Stimulated activated CD8-positive, alpha-beta memory T cell treated with anti-CD3 and anti-CD28 coated beads, Interleukin-2, amount 100 ng/mL, for 48 hours (primary cell): ENCODE measurements around the gene TGIF1.
"Not testable (repeated sequence)": the region's sequence is repeated elsewhere in the genome, so short reads cannot be mapped to it uniquely, and the experiment has no call there.

Experiments used
- DNase-seq, 2 donors: peaks; one replicate each; pipeline ENCODE4 v3.0.0-alpha.2; 2020; ENCODE audit warnings: low read depth in 2 of 2

The TGIF1 gene

DNA sequence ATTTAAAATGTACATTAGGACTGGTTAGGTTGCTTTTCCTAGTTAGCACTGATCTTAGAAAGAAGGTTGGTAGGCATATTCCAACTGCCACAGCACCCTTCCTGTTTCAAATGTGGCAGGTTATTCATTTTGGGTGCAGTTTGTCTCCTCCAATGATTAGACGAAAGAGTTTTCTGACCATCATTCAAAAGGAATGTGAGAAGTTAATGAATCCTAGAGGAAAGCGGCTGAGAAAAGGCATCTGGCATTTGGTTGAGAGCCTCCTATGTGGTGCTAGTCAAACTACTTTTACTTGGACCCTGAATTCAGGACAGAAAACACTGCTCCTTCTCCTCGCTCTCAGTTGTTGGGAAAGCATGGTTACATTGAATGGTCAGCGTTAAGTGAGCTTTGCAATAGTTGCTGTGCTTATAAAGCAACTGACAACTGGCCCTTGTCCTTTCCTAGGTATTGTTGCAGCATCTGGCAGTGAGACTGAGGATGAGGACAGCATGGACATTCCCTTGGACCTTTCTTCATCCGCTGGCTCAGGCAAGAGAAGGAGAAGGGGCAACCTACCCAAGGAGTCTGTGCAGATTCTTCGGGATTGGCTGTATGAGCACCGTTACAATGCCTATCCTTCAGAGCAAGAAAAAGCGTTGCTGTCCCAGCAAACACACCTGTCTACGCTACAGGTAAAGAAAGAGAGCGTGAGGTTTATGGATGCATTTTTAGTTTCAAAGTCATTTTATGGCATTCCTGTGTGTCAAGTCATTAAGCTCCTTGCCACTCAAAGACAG lies 6.1 kb downstream of the TGIF1 start:
- DNase-seq, result no peak

DNA sequence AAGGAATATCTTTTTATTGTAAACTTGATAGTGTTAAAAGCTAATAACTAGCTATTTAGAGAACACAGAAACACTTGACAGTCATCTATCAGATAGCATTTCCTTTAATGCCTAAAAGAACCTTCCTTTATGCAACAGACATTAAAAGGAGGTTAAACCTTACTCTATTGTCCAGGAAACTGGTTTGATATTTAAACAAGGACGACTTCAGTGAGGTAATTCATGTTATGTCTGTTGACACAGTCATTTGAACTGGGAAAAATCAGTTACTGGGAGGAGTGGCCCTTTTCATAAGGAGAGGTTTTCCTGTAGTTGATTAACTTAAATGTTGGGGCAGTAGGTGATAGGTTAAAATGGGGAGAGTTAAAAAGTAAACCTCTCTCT lies 6.7 kb downstream of the TGIF1 start:
- DNase-seq, result no peak

DNA sequence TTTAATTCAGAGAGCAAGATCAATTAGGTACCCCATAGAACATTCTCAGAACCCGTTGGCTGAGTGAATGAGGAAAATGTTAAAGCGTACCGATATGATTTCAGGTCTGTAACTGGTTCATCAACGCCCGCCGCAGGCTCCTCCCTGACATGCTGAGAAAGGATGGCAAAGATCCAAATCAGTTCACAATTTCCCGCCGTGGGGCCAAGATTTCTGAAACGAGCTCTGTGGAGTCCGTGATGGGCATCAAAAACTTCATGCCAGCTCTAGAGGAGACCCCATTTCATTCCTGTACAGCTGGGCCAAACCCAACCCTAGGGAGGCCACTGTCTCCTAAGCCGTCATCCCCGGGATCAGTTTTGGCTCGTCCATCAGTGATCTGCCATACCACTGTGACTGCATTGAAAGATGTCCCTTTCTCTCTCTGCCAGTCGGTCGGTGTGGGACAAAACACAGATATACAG lies 7.3 kb downstream of the TGIF1 start:
- no peak for DNase-seq

DNA sequence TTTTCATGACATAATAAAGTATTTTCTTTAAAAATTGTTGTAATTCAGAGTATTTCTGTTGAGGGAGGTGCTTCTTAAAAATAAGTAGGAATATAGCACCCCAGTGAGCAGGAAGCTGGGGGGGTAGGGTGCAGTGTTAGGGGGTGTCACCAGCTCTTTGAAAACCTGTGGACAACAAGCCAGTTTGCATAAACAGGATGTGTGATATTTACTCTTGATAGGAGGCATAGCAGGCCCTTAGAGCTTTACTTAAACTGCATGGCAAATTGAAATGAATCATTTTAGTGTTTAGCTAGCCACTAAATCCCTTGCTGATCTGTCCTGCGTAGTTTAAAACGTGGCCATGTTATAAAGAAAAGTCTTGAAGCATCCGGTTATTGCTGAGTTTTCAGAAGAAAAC lies 8.4 kb downstream of the TGIF1 start:
- no peak for DNase-seq

DNA sequence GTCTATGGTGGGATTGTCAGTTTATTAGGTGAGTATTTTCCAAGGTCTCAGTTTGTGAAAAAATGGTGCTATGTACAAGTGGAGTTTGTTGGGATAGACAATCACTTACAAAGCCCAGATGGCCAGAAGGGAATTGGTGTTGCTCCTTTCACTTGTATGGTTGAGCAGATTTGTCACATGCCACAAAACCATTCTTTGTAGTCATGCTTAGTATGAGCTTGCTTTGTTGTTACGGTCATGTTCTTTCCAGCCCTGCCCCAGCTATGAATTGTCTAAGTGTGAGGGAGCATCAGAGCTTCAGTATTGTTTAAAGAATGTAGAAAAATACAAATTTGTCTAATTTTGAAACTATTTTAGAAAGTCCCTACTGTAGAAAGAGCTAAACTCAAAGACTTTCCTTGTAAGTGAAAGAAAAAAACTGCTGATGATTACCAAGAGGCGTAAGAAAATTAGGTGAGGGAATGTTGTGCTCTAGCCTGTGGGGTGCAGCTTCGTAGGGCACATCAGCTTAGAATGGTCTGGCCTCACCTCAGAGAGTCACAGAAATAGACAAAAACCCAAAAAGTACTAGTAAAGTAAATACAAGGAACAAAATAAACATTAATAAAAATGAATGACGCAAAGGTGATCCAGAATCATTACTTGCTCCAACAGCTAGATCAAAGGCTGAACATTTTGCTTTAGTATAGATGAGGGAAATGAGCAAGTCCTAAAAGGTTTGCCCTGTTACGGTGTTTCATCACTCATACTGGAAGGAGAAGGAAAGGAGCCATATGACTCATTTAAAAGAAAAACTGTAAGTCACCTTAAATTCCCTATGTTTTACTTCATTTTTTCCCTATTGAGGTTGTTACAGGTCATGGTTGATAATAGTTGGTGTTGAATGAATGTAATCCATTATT lies 9.2 kb downstream of the TGIF1 start:
- no peak for DNase-seq

DNA sequence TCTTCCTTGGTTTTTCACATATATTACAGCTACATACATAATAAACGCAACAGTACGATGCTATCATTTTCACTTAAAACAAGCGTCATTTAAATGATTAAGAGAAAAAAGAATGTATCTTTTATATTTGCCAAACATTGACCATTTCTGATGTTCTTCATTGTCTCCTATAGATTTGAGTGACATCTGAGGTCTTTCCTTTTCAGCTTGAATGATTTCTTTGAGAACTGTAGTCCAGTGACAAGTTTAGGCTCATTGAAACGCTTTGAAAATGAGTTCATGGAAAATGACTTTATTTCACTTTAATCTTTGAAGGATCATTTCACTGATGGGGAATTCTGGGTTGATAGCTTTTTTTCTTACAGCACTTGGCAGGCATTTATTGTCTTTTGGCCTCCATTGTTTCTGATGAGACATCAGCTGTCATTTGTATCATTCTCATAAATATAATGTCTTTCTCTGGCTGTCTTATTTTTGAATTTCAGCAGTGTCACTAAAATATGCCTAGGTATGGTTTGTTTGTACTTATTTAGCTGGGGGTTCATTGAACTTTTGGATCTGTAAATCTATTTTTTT lies 10.9 kb downstream of the TGIF1 start:
- no peak for DNase-seq

DNA sequence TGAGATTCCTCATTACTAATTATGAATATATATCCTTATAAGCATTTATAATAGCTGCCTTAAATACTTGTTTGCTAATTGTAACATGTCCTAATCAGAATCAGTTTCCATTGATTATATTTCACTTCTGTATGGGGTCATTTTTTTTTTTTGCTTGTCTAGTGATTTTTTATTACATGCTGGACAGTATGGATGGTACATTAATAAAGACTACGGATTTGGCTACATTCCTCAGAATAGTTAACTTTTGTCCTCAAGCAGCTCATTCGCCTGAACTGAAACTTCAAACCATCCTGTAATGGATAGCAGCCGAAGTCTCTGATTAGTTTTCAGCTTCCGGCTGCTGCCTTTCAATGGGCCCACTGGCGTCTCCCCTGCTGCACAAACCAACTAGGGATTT lies 11.7 kb downstream of the TGIF1 start:
- no peak for DNase-seq

DNA sequence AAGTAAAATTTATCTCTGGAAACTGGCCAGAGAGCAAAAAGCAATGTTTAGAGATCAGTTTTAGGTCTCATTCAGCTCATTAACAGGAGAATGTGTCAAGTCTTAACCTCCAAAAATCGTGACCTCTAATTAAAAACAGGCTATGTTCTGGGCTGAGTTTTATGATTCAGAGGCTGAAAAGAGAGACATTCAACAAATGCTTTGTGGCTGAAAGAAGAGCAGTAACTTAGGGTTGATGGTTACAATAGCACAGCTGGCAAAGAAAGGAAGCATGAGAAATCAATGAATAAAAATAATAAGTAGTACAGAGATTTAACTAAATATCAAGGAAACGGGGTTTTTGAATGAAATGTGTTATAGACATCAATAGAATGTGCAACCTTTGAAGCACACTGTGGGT lies 13.1 kb downstream of the TGIF1 start:
- no peak for DNase-seq

DNA sequence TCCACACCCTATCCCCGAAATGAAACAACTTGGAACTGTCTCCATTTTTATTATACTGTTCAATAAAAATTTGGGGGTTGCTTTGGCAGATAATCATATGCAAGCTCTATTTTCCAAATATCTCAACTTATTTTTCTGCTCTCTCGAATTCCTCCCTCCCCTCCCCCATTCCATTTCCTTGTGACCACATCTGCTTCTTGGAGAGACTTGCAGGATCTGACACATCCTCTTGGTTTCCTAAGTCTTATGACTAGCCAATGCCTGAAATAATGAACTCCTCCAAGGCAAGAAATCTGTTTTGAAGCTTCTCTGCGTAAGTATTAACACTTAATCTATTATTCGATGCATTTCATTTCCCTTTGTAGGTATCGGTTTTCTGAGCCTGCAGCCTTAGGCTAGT lies 16.1 kb downstream of the TGIF1 start:
- no peak for DNase-seq

DNA sequence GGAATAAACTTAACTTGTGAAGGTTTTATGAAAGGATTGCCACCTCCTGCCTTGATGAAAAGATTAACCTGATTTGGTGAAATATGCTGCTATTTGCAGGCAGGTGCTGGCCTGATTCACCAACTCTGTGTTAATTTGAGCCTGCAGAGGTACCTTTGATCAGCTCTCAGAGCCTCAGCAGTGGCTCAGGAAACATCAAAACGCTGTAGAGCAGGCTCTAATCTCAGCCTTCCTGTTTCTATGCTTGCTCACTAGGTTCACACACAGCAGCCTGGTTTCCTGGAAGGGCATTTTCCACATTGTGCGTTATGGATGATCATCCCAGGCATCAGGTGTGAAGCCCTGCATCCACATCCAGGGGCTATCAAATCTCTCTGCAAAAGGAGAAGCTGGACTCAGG lies 16.9 kb downstream of the TGIF1 start:
- no peak for DNase-seq

DNA sequence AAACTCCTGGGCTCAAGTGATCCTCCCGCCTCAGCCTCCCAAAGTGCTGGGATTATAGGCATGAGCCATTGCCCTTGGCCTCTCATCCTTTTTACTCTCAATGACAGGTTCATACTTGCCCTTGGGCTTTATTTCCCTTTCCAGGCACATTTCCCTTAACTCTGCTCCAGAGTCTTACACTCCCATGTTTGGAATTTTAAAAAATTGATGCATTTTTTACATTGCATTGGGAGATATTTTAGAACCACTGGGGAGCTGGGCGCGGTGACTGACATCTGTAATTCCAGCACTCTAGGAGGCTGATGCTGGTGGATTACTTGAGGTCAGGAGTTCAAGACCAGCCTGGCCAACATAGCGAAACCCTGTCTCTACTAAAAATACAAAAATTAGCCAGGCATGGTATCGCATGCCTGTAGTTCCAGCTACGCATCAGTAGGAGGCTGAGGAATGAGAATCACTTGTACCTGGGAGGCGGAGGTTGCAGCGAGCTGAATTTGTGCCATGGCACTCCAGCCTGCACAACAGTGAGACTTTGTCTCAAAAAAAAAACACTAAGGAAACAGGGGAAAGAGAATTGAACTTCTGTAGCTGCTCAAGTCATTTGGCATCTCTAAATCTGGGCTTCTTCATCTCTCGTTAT lies 18.2 kb downstream of the TGIF1 start:
- DNase-seq, result no peak

DNA sequence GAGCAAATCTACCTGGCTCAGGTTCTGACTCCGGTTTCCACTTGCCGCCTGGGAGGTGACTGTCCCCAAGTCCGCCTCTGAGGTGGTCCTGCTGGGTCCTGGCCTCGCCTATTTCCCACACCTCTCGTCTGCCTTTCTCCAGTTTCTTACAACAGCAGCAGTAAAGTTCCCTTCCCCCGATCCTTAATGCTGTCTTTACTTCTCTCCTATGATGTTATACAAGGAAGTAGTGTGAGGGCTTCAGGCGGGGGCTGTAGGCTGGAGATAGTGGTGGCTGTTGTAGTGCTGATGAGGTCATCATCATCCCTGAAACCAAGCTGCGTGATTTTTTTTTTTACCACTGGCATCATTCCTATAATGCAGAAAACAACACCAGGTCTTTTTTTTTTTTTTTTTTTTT lies 18.9 kb downstream of the TGIF1 start:
- DNase-seq, result no peak

DNA sequence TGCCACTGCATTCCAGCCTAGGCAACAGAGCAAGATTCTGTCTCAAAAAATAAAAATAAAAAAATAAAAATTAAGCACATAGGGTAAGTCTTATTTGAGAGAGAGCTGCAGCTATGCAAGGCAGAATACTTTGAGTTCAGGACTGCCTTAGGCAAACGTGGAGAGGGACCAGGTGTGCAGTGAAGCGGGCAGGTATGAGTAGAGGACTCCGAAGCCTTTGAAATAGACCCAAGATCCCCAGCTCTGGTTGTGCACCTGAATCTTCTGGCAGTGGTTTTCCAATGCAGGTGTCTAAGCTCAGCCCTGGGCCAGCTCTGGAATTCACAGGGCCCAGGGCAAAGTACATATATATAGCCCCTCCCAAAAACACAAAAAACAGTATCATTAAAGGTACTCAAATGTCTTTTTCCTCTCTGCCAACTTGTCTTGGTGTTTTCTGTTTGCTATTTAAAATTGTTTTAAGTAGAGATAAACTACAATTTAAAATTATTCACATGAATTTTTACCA lies 21.2 kb downstream of the TGIF1 start:
- DNase-seq, result no peak

DNA sequence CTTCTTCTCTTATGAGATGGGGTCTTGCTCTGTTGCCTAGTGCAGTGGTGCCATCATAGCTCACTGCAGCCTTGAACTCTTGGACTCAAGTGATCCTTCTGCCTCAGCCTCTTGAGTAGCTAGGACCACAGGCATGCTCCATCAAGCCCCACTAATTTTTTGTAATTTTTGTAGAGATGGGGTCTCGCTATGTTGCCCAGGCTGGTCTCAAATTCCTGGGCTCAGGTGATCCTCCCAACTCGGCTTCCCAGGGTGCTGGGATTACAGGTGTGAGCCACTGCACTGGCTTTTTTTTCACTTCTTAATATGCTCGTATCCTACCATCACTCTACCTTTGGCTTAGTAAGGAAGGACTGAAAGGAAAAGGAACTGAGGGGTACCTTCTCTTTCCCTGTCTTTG lies 22.1 kb downstream of the TGIF1 start:
- not testable (repeated sequence) for DNase-seq

DNA sequence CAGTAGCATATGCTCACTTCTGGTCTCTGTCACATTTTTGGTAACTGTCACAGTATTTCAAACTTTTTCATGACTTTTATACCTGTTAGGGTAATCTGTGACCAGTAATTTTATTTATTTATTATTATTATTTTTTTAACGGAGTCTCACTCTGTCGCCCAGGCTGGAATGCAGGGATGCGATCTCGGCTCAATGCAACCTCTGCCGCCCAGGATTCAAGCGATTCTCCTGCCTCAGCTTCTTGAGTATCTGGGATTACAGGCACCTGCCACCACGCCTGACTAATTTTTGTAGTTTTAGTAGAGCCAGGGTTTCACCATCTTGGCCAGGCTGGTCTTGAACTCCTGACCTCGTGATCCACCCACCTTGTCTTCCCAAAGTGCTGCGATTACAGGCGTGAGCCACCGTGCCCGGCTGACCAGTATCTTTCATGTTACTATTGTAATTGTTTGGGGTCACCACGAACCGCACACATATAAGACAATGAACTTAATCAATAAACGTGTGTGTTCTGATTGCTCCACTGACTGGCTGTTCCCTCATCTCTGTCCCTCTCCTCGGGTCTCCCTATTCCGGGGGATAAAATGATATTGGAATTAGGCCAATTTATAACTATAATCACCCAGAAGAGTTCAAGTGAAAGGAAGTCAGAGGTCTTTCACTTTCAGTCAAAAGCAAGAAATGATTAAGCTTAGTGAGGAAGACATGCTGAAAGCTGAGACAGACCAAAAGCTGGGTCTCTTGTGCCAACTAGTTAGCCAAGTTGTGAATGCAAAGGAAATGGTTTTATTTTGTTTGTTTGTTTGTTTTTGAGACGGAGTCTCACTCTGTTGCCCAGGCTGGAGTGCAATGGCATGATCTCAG lies 22.9 kb downstream of the TGIF1 start:
- DNase-seq, result no peak

DNA sequence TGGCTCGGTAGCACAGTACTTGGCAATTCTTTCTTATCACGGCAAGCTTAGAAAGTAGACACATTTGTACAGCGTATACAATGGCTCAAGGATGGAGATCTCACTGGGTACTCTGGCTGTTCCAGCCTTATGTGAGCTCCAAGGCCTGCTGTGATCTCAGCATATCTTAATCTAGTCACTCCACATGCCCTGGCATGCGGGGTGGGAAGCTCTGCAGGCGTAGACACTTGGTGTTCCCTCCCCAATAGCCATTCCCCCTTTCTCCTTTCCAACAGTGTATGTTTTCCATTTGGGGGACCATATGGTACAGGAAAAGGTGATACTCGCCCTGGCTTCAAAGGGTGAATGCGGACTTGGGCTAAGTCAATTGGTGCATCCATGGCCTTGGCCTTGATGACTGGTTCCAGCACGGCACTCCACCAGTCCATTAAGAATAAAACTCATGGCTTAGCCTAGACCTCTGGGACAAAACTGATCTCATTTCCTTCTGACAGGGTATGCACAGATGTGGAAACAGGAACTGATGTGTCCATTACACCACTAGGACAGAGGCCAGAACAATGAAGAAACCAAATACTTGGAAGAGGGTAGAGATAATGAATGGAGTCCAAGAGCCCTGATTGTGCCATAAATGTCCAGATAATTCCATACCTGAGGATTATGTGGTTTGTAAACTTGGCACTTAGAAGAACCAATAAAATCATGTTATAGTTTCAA lies 28.4 kb downstream of the TGIF1 start:
- DNase-seq, result no peak

DNA sequence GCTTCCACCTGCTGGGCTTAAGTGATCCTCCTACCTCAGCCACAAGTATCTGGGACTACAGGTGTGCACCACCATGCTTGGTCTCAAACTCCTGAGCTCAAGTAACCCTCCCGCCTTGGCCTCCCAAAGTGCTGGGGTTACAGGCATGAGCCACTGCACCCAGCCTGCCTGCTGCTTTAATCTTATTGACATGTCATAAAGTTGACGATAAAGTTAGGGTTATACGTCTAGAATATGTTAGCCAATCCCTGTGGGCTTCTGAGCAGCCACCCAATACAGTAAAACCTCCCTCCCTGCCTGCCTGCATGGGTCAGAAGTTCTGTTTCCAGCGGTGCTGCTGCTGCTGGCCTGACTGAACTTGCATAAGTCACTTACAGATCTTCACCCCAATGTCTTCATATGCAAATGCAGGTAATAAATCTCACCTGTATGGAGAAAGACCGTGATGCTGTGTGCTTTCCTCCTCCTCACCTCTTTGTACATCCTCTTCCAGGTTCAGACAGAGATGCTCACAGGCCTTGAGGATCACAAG lies 30.1 kb downstream of the TGIF1 start:
- no peak for DNase-seq

DNA sequence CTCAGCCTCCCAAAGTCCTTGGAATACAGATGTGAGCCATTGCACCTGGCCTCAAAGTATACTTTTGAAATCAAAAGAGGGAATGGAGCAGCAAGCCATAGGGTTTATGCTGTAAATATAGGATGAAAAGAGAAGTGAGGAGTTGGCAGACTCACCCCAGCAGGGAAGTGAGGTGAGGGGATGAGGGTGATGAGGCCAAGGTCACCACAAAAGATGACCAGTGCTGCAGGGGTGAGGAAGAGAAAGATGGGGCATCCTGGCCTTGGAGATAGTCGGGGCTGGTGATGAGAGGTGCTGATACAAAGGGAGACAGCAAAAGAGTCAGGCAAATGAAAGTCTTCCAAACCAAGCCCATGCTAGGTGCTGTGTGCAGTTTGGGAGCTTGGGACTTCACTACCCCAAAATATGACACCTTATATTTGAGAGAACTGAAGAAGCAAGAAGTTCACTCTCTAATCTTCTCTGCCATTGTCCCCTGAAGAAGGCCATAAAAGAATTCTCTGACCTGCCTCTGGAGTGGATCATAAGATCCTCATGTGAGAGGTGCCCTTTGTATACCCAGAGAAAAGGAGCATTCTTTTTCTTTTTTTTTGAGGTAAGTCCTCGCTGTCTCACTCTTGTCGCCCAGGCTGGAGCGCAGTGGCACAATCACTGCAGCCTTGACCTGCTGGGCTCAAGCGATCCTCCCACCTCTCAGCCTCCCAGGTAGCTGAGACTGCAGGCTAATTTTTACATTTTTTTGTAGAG lies 31.0 kb downstream of the TGIF1 start:
- no peak for DNase-seq

DNA sequence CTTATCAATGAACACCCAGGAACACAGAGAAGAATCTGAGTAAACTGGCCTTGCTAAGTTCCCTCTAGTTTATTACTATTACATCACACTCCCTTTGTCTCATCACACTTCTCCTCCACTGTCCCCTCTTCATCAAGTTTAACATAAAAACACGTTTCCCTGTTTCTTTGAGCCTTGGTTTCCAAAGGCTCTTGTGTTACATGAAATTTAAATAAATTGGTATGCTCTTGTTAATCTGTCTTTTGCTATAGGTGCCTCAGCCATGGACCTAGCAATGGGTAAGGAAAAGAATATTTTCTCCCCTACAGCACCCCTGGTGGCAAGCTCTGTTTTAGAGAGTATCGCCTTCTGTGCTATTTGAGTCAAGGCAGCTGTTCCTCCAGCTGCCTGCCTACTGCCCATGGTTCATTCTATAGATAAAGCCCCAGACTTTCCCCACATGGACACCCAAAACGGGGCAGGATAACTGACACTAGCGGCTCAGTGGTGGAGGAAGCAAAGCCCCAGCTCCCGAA lies 31.8 kb downstream of the TGIF1 start:
- DNase-seq, result no peak
